HG02852 (cell line): ENCODE results near the gene CRISP1.
A peak's percentile ranks its signal among the peaks of the same experiment; 100 is the strongest.
"Not testable (repeated sequence)": the region's sequence is repeated elsewhere in the genome, so short reads cannot be mapped to it uniquely, and the experiment has no call there.

Experiments used
- ATAC-seq: cut with Tn5 transposase; IDR thresholded peaks from one replicate; pipeline ENCODE4 v1.9.1; 2021; ENCODE audit warnings: mild to moderate bottlenecking, moderate library complexity; ENCODE audit not compliant: unreplicated experiment

The CRISP1 gene, protein sequence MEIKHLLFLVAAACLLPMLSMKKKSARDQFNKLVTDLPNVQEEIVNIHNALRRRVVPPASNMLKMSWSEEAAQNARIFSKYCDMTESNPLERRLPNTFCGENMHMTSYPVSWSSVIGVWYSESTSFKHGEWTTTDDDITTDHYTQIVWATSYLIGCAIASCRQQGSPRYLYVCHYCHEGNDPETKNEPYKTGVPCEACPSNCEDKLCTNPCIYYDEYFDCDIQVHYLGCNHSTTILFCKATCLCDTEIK

DNA sequence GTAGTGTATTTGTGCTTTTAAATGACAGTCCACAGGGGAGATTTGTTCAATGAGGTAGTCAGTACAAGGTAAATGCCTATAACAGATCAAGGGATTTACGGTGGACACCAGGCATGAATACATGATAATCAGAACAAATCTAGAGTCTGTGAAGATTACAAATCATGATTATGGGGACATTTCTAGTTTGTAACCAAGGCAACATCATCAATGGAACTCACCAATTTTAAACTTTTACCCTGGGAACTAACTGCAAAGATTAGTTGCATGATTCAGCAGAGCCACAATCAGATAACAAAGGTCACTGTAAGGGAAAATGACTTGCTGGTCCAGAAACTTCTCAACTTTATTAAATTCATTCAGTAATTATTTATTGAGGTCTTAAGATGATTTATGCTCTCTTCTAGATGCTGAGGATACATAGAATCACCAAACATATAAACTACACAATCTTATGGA lies at the start of gene CRISP1:
TSS of gene CRISP1 (minus strand) at position 51 of the 459 bp plus-strand sequence. CDS start 9,135 bp downstream, outside the sequence.
- ATAC-seq, result no peak

- ATAC-seq, result no peak
Measured at GRCh38 chr6:49915035-49915434, 48.7 kb upstream of the CRISP1 start.

- no peak for ATAC-seq
Measured at GRCh38 chr6:49913636-49914375, 47.5 kb upstream of the CRISP1 start.

GRCh38 chr6:49912196-49912595 lies 45.9 kb upstream of the CRISP1 start:
- ATAC-seq, result no peak

DNA sequence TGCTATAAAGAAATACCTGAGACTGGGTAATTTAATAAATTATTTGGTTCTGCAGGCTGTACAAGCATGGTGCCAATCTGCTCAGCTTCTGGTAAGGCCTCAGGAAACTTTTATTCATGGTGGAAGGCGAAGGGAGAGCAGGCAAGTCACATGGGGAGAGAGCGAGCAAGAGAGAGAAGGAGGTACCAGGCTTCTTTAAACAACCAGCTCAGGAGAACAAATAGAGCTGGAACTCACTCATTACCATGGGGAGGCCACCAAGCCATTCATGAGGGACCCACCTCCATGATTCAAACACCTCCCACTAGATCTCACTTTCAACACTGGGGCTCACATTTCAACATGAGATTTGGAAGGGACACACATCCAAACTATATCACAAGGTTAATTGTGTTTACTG lies 44.9 kb upstream of the CRISP1 start:
- ATAC-seq, result no peak

- ATAC-seq, result no peak
Measured at GRCh38 chr6:49909563-49909962, 43.2 kb upstream of the CRISP1 start.

- no peak for ATAC-seq
Measured at GRCh38 chr6:49906526-49906925, 40.2 kb upstream of the CRISP1 start.

DNA sequence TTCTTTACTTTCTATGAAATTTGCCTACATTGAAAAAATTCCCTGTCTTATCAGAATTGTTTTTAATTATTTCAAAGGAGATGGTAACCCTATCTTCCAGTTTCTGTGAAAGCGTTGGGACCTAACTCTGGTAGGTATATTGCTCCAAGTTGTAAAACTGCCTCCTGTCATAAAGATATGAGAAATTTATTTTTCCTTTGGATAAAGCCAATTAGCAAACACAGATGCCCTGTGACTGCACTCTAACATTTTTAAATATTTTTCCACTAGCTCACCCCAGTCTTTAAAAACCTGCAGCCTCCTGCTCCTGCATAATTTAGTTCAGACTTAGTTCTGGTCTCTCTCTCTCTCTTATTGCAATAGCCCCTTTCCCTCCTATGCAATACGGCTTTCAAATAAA lies 39.0 kb upstream of the CRISP1 start:
- no peak for ATAC-seq

DNA sequence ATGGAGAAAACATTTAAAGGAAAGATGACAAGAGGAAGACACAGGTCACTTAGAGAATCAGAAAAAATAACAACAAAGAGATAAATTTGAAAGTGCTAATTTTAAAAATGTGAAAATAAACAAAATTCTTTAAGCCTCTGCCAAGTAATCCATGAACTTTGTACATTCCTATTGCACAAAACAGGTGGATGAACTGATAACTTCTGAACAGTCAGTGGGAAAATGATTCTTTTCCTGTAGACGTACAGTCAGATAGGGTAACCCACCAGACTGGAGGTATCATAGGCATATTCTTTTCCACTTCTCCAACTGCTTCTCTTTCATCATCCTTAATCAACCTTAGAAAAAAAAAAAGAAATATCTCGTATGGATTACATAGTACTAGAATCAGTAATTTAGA lies 36.5 kb upstream of the CRISP1 start:
- no peak for ATAC-seq

GRCh38 chr6:49898904-49899566 lies 32.7 kb upstream of the CRISP1 start:
- ATAC-seq, result no peak

- not testable (repeated sequence) for ATAC-seq
Measured at GRCh38 chr6:49895553-49895952, 29.2 kb upstream of the CRISP1 start.

DNA sequence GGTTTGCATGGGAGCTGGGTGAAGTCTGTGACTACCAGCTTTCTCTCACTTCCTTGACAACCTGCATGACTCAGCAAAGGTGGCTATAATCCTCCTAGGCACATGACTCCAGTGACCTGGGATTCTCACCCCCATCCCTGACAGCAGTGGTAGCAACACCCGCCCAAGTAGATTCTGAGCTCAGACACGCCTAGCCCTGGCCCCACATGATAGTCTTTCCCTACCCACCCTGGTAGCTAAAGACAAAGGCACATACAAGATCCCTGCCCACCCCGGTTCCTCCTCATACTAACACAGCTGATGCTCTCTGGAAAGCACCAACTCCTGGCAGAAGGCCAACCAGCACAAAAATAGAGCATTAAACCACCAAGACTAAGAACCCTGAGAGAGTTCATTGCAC lies 25.9 kb upstream of the CRISP1 start:
- ATAC-seq, result no peak

GRCh38 chr6:49890988-49891387 lies 24.7 kb upstream of the CRISP1 start:
- no peak for ATAC-seq

- no peak for ATAC-seq
Measured at GRCh38 chr6:49888742-49889431, 22.6 kb upstream of the CRISP1 start.

GRCh38 chr6:49868951-49869529 lies 2.7 kb upstream of the CRISP1 start:
- no peak for ATAC-seq

GRCh38 chr6:49856282-49856681 lies 10.1 kb downstream of the CRISP1 start:
- no peak for ATAC-seq

GRCh38 chr6:49855221-49855620 lies 11.1 kb downstream of the CRISP1 start:
- ATAC-seq, result no peak

- ATAC-seq, result no peak
Measured at GRCh38 chr6:49852975-49853374, 13.4 kb downstream of the CRISP1 start.

DNA sequence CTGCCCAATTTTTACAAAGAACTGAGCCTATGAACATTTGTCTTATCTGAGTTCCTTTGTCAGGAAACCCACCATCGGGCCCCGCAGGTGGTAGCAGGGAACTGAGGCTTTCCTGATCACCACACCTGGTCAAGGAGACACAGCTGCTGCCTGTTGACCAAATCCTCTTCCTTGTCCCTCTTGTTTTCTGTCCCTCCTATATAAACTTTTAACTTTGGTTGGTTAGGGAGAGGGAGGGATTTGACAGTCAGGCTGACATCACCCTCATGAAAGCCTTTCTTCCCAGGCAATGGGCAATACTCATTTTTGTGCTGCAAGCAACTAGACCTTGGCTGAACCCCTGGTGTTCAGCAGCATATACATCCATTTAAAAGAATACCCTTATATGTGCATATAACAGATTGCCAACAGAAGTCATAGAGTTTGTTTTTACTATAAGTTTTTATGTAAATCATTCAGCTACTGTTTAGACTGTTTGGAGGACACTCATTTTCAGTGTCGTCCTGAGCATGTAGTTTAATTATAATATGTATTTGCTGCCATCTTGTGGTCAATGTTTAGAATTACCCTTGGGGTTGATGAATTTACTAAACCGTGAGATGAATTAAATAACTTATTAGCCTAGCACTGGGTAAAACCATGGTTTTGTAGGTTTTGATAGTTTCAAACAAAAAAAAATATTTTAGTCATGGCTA lies 17.0 kb downstream of the CRISP1 start:
- ATAC-seq, result peak; percentile 91

DNA sequence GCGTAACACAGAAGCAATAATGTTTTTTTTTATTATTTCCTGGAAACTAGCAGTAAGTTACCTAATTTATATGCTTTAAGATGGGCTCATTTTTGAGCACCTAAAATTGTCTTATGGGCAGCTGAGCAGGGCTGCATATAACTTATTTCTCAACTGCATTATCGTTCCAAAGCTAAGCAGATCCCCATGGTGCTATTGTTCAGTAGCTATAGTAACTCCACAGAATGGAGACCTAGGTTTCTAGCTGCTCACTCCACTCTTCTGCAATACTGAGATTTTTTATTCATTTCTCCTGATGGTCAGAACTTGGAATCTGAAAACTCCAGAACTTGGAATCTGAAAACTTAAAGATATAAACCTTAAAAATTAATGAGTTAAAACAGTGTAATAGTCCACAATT lies 18.7 kb downstream of the CRISP1 start:
- no peak for ATAC-seq
